ENCODE data around the gene CPEB3.
"Not testable (repeated sequence)": the region's sequence is repeated elsewhere in the genome, so short reads cannot be mapped to it uniquely, and the experiment has no call there.

CPEB3 gene

GRCh38 chr10:92091965-92092364, 198.9 kb downstream of the CPEB3 start:
- no peak for DNase-seq

GRCh38 chr10:92087750-92088395, 203.0 kb downstream of the CPEB3 start:
- no peak for DNase-seq

DNA sequence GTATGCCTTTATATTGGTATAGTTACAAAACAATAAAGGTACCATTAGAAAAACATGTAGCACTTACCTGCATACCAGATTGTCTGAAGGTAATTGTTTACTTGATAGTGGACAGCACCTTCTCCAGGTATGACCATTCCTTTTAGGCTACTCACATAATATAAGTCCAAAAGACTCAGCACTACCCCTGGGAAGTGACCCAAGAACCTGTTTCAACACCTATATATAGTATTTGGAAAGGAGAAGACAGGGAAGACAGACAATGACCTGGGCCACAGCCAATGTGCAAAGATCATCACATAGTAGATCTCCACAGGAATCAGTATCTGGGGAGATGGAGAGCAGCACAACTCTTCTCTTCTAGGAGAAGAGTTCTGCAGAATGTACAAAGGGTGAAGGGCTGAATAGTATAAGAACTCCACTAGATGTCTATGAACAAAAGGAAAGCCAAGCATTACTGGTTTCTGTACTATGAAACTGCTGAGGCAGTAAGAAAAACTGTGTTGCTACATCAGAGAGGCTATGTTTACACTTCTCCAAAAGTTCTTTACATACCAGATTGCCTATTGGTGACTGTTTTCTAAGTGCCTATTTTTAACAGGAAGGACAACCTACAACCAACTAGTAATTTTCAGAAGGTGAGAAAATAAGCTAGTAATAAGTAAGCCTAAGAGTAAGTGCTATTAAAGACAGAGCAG, 208.1 kb downstream of the CPEB3 start:
- DNase-seq: no peak

- no peak for DNase-seq
Measured at GRCh38 chr10:92081641-92082040, 209.2 kb downstream of the CPEB3 start.

- DNase-seq: no peak
Measured at GRCh38 chr10:92080244-92080643, 210.6 kb downstream of the CPEB3 start.

DNA sequence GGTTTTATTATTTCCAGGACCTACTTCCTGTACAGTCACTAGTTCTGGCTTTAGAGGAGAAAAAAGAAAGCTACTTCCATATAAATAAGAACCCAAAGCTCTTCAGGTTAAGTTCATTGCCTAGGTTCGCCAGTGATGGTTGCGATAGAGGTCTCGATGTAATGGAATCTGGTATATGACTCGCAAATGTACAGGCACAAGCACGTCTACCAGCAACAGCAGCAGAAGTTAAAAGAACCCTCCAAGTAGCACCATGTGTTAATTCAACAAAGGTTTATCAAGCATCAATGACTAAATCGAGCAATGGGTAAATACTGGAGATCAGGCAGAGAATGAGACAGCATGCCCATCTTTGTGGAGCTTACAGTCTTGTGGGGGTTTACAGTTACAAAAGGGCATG, 211.9 kb downstream of the CPEB3 start:
- DNase-seq: no peak

DNA sequence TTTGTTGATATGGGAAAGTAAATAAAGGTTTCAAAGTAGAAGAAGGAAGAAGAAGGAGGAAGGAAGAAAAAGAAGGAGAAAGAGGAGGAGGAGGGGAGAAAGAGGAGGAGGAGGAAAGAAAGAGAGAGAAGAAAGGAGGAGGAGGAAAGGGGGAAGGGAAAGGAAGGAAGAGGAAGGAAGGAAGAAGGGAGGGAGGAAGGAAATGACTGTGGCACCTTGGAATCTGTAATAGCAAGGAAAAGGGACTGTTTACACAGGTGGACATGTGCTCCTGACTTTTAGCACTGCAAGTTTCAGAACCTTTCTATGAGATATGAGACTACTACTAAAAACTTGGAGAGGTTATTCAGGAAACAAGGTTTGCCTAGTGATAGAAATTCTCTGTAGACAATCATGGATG, 214.2 kb downstream of the CPEB3 start:
- no peak for DNase-seq

GRCh38 chr10:92075829-92076228, 215.0 kb downstream of the CPEB3 start:
- no peak for DNase-seq

DNA sequence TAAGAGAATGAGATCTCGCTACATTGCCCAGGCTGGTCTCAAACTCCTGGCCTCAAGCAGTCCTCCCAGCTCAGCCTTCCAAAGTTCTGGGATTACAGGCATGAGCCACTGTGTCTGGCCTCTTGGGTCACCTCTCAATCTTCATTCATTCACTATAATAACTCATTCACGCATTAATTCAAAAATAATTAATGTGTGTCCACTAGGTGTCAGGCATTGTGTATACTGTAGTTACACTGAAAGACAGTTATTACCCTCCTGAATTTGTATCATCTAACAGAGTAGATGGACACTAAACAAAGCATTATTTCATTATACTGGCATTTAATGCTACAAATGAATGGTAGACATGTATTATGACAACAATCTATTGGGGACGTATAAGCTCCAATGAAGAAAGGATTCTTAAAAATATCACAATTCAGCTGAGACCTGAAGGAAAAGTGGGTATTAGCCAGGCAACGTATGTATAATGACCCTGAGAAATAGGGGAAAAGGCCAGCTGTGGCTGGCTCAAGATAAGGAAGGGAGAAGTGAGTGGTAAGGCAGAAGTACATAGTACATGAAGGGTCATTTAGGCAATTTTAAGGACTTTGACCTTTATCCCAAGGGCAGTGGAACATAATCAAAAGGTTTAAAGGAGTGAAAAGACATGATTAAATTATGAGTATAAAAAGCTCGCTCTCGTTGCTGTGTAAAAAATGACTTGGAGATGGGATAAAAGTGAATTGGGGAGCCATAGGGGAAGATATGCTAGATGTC, 216.6 kb downstream of the CPEB3 start:
- DNase-seq: no peak

GRCh38 chr10:92068900-92069299, 222.0 kb downstream of the CPEB3 start:
- no peak for DNase-seq

- no peak for DNase-seq
Measured at GRCh38 chr10:92066386-92066785, 224.5 kb downstream of the CPEB3 start.

DNA sequence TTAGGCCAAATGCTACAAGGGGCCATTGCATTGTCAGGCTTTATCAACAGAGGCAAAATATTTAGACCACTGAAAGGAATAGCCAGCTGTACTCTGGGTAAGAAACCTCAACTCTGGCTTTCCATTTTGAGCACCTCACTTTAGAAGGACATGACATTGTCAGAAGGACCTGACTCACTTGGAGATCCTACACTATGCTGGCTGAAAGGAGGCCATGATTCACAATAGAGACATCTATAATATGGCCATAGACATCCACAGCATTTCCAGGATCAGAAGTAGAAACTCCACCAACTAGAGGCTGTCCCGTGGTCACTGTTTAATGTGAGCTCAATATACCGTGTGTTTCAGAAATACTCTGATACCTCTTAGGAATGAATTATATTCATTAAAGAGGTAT, 226.4 kb downstream of the CPEB3 start:
- DNase-seq: no peak

- no peak for DNase-seq
Measured at GRCh38 chr10:92062273-92062672, 228.6 kb downstream of the CPEB3 start.

- DNase-seq: no peak
Measured at GRCh38 chr10:92054807-92055206, 236.1 kb downstream of the CPEB3 start.

DNA sequence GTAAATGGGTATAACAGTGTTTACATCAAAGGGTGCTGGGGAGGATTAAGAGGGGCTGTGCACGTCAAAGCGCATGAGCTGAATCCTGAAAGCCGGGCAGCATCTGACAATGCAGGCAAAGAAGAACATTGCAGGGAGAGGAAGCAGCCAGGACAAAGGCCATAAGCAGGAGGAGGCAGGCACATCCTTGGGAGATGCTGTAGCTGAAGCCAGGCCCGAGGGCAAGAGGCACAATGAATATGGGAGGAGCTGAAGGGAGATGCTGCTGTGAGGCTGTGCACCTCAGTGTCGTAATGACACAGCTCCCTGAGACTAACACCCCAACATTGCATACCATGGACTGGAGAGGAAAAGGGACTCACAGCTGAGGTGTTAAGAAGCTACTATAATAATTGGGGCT, 238.1 kb downstream of the CPEB3 start:
- DNase-seq: no peak

- no peak for DNase-seq
Measured at GRCh38 chr10:92052088-92052487, 238.8 kb downstream of the CPEB3 start.

- DNase-seq: no peak
Measured at GRCh38 chr10:92047215-92047614, 243.7 kb downstream of the CPEB3 start.

DNA sequence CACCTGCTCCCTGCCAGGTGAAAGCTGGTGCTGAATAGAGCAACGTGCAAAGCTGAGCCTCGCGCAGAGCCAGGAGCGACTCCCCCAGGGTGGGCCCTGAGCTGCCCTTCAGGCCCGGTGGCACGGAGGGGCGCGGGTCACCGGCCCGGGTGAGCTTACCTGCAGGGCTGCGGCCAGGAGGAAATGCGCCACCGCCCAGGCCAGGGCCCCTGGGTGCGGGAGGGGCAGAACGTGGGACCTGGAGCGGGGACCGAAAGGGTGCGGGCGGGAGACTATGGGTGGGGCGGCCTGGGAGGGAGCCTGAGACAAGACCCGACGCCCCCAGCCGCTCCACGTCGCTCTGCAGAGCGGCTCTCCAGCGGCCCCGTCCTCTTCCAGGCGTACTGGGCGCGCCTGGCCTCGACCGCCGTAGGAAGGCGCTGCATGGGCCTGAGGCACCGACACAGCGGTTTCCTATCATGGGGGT, 245.2 kb downstream of the CPEB3 start:
- no peak for DNase-seq

GRCh38 chr10:92042541-92042940, 248.3 kb downstream of the CPEB3 start:
- no peak for DNase-seq

GRCh38 chr10:92038949-92039348, 251.9 kb downstream of the CPEB3 start:
- DNase-seq: no peak

GRCh38 chr10:92033070-92033469, 257.8 kb downstream of the CPEB3 start:
- not testable (repeated sequence) for DNase-seq

DNA sequence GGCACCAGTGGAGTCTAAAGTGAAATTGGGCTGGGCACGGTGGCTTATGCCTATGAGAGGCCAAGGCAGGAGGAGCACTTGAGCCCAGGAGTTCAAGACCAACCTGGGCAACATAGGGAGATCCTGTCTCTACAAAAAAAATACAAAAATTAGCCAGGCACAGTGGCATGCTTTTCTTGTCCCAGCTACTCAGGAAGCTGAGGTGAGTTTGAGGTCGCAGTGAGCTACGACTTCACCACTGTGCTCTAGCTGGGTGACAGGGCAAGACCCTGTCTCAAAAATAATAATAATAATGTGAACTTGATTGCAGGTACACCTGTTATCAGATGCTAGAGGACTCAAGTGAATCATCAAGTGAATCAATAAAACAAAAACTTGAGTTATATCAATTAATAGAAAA, 259.3 kb downstream of the CPEB3 start:
- DNase-seq: no peak

- DNase-seq: no peak
Measured at GRCh38 chr10:92027141-92027540, 263.7 kb downstream of the CPEB3 start.

DNA sequence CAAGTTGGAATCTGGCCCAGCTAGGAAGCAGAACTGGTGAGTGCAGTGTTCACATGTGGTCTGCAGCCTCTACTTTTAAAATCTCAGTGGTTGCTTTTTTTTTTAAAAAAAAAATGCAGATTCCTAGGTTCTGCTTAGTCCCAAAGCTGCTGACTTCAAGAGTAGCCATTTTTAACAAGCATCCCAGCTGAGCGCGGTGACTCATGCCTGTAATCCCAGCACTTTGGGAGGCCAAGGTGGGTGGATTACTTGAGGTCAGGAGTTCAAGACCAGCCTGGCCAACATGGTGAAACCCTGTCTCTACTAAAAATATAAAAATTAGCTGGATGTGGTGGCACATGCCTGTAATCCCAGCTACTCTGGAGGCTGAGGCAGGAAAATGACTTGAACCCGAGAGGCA, 265.5 kb downstream of the CPEB3 start:
- not testable (repeated sequence) for DNase-seq

All from cortex of kidney (tissue), 1 donor.